NCI-H146 treated with DMSO at 0.1 percent for 48 hours (cell line): ENCODE data around the gene DENND1C.
"Not testable (repeated sequence)": the region's sequence is repeated elsewhere in the genome, so short reads cannot be mapped to it uniquely, and the experiment has no call there.

Source experiments
- DNase-seq: peaks from one replicate; lab custom pipeline; 2025; ENCODE audit not compliant: unreplicated experiment; lab: John Stamatoyannopoulos, UW

Gene DENND1C

GRCh38 chr19:6457958-6458694 lies 23.5 kb downstream of the DENND1C start:
- no peak for DNase-seq

DNA sequence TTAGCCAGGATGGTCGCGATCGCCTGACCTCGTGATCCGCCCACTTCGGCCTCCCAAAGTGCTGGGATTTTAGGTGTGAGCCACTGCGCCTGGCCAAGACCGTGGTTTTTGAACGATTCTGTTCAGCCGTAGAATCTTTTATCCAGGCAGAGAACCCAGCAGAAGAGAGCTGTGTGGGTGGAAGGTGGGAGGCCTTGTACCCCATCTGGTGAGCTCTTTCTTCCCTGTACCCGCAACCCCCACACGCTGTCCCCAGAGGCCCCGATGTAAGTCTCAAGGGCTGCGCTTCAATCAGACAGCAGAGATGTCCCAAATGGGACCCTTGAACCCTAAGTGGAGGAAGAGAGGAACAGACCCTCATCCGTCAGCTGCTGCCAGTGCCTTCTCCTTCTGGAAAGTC lies 25.7 kb downstream of the DENND1C start:
- no peak for DNase-seq

DNA sequence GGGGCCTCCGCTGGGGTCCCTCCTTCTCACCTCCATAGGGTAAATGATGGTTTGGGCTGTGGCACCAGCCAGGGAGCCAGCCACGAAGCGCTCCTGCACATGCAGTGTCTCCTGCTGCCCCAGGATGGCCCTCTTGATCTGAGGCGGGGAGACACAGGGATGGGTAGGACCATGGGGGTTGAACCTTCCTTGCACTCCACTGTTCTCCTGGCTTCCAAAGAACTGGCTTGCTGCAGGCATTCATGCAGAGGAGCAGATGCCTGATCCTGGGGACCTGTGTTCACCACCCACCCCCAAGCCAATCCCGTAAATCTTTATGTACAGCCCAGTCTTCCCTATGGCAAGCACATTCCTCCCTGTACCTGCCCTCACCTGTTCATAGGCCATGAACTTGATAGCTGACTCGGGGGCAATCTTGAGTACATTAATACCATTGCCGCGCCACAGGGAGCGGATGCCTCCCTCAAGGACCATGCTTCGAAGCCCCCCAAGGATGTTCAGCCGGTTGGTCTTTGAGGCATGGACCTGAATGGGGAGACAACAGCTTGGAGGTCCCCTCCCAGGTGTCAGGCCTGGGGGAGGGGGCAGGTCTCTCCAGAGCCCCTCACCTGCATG lies 27.5 kb downstream of the DENND1C start:
- DNase-seq, result no peak

GRCh38 chr19:6452899-6453298 lies 28.7 kb downstream of the DENND1C start:
- DNase-seq, result no peak

GRCh38 chr19:6452223-6452614 lies 29.4 kb downstream of the DENND1C start:
- no peak for DNase-seq

- no peak for DNase-seq
These were observed 29.9 kb downstream of the DENND1C start for GRCh38 chr19:6451583-6452222.

DNA sequence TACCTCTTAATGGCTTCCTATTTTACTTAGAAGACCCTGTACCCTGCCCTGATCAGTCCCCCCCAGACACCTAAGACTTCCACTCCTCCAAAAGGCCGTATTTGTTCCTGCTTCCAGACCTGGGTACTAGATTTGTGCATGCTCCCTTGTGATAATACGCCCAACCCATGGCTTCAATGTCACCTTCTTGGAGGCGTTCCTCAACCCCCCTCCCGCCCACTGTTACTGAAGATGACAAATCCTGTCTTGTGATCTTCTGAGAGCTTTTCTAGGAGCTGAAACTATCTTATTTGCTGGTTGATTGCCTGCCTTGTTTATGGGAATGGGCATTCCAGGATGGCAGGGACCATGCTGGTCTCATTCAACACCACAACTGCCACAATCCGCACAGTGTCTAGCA lies 31.4 kb downstream of the DENND1C start:
- DNase-seq, result no peak

- DNase-seq, result no peak
These were observed 33.5 kb downstream of the DENND1C start for GRCh38 chr19:6448045-6448444.

DNA sequence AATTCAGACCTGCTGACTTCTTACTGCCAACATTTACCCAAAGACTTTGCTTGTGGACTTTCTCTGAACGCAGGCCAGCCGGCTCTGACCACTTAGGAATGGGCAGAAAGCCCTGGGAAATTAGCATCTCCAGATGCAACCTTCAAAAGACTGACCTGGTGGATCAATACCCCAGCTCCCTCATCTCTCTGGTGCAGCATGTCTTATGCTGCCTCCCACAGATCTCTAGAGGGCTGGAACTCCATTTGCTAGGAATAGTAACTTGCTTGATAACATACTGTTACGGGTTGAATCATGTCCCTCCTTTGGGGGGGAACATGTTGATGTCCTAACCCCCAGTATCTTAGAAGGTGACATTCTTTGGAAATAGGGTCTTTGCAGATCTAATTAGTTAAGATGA lies 35.1 kb downstream of the DENND1C start:
- no peak for DNase-seq

DNA sequence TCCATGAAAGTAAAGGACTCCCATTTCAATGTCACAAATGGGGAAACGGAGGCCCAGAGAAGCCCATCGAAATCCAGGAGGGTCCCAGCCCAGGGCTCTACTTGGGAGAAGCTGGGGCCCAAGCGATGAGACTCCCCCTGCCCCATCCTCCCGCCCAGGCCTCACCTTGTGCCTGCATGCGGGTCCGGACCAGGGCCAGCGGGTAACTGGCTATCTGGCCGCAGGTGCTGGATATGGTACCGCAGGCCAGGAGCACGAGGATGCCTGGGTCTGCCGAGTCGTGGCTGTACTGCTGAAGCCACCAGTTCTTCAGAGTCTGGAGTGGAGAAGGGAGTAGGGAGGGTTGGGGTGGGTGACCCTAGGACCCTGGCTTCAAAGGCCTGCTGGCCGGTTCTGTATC lies 37.6 kb downstream of the DENND1C start:
- DNase-seq, result no peak

- DNase-seq, result no peak
These were observed 39.4 kb downstream of the DENND1C start for GRCh38 chr19:6442087-6442688.

- no peak for DNase-seq
These were observed 40.7 kb downstream of the DENND1C start for GRCh38 chr19:6440905-6441304.

DNA sequence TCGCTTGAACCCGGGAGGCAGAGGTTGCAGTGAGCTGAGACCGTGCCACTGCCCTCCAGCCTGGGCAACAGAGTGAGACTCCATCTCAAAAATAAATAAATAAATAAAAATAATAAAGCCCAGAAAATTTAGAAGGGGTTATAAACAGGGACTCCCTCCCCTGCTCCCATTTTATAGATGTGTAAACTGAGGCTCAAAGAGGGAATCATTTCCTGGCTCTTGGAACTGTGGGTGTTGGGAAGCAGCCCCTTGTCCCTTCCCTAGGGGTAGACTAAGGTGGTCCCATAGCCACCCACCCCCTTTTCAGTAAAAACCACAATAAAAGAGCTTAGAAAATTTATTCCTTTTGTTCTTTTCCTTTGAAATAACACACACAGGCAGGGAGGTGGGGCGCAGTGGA lies 41.8 kb downstream of the DENND1C start:
- DNase-seq, result no peak

- no peak for DNase-seq
These were observed 47.9 kb downstream of the DENND1C start, which contains the start of gene SLC25A41 for GRCh38 chr19:6433663-6434062. Gene SLC25A41 (minus strand): TSS chr19:6433763. CDS start chr19:6433693, 70 bp downstream.

- DNase-seq, result no peak
These were observed 48.4 kb downstream of the DENND1C start for GRCh38 chr19:6433165-6433564.

DNA sequence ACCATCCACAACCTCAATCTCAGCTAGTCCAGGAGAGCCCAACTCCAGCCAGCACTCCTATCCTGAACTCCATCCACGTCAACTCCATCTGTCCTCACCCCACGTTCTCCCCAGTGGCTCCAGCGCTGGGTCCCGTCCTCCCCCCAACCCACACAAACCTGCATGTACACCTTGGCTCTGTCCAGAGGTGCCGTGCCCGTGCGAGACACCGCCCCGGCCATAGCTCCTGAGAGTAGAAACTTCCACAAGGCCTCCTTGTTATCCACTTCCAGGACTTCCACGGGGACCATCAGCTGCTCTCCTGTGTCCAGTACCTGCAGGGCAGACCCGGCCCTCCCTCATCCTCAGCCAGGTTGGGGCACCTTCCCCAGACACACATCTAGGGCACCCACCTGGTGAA lies 49.7 kb downstream of the DENND1C start:
- no peak for DNase-seq

DNA sequence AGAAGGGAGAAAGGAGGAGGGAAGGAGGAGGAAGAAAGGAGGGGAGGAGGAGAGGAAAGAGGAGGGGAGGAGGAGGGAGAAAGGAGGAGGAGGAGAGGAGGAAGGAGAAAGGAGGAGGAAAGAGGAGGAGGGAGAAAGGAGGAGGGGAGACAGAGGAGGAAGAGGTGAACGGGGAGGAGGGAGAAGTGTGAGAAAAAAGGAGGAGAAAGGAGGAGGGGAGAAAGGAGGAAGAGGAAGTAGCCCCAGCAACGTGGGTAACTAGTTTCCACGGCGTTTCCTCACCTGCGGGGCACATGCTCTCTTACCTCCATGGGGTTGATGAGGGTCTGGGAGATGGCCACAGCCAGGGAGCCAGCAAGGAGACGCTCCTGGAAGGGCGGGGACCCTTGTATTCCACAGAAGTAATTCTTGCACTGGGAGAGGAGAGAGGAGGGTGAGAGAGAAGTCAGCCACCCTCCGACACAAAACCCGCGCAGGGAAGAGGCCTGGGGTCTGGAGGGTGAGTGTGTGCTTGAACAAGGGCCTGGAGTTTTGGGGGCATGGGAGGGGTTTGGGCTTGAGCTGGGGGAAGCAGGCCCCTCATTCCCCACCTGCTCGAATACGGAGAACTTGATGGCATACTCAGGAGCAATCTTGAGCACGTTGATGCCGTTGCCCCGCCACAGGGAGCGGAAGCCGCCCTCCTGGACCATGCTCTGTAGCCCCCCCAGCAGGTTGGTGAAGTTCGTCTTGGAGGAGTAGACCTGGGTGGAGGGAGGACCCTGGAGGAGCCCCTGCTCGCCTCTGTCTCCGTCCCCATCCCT lies 52.0 kb downstream of the DENND1C start:
- DNase-seq, result no peak

GRCh38 chr19:6428692-6429418 lies 52.7 kb downstream of the DENND1C start:
- not testable (repeated sequence) for DNase-seq

- no peak for DNase-seq
These were observed 54.5 kb downstream of the DENND1C start for GRCh38 chr19:6427131-6427530.
